ENCODE results near the gene ATP5PD. TPM values are rescaled to one million over a fixed set of nuclear protein-coding genes. Genes with fewer than 3 reads are reported as not detected.
A peak's percentile ranks its signal among the peaks of the same experiment; 100 is the strongest.

ATP5PD gene
- total and polyA plus RNA-seq, 2 of the 13 experiments (the other 11 are each of a cell fraction or from before 2014, with no cell fraction given), result 158 to 428 TPM

GRCh38 chr17:75077072-75077495 lies 30.3 kb upstream of the ATP5PD start (continued):
- peak; percentile 88 for TF ChIP-seq SNAPC4 (CRISPR knock-in tag; IDR thresholded peaks at IDR 0.05)
- TF ChIP-seq ZMAT3 (CRISPR knock-in tag; conservative IDR thresholded peaks at IDR 0.05), result no peak
- no peak for TF ChIP-seq TRIM22 (IDR thresholded peaks at IDR 0.05)
- no peak for TF ChIP-seq REXO4 (CRISPR knock-in tag; IDR thresholded peaks at IDR 0.05; ENCODE audit: borderline replicate concordance)
- TF ChIP-seq ZNF7 (CRISPR knock-in tag; IDR thresholded peaks at IDR 0.05), result no peak
- no peak for TF ChIP-seq JUND (CRISPR knock-in tag; IDR thresholded peaks at IDR 0.05)
- TF ChIP-seq ZMYM2 (CRISPR knock-in tag; IDR thresholded peaks at IDR 0.05), result no peak
- TF ChIP-seq KDM2A (CRISPR knock-in tag; IDR thresholded peaks at IDR 0.05; ENCODE audit: borderline replicate concordance, low read depth), result peak; percentile 73
- no peak for TF ChIP-seq SRY (CRISPR knock-in tag; IDR thresholded peaks at IDR 0.05)
- no peak for TF ChIP-seq MAFK (conservative IDR thresholded peaks at IDR 0.05 in 1 of 2, IDR thresholded peaks at IDR 0.05 in 1 of 2; ENCODE audit: low read length in 2 of 2)
- TF ChIP-seq GRHL1 (CRISPR knock-in tag; conservative IDR thresholded peaks at IDR 0.05), result no peak
- no peak for TF ChIP-seq CHD4 (IDR thresholded peaks at IDR 0.05; ENCODE audit: borderline replicate concordance, low read length)
- no peak for TF ChIP-seq STAG1 (CRISPR knock-in tag; IDR thresholded peaks at IDR 0.05)
- TF ChIP-seq EED (CRISPR knock-in tag; IDR thresholded peaks at IDR 0.05), result peak; percentile 41; the same call in 1 of the 2 replicates
- peak; percentile 30; the same call in 1 of the 2 replicates for TF ChIP-seq CCDC6 (CRISPR knock-in tag; IDR thresholded peaks at IDR 0.05)
- no peak for TF ChIP-seq MAFG (CRISPR knock-in tag; IDR thresholded peaks at IDR 0.05)
- no peak for TF ChIP-seq STAT5B (CRISPR knock-in tag; IDR thresholded peaks at IDR 0.05)
- no peak for TF ChIP-seq ZNF337 (CRISPR knock-in tag; IDR thresholded peaks at IDR 0.05; ENCODE audit: borderline replicate concordance, low read depth)
- peak; percentile 73 for TF ChIP-seq IKZF5 (CRISPR knock-in tag; IDR thresholded peaks at IDR 0.05)
- TF ChIP-seq ZNF276 (CRISPR knock-in tag; IDR thresholded peaks at IDR 0.05; ENCODE audit: low read depth), result no peak
